ENCODE data around the gene ACO1. TPM values are rescaled to one million over a fixed set of nuclear protein-coding genes. Genes with fewer than 3 reads are reported as not detected.

ACO1 gene
- polyA plus RNA-seq, 3 donors = 48.5 to 55.5 (median 53.3) TPM

GRCh38 chr9:32483343-32483742, 98.9 kb downstream of the ACO1 start:
- DNase-seq (ENCODE audit: low read depth in 3 of 3, low spot score in 2 of 3) = no peak

GRCh38 chr9:32486839-32487562, 102.6 kb downstream of the ACO1 start:
- DNase-seq (ENCODE audit: low read depth in 3 of 3, low spot score in 2 of 3) = no peak

- DNase-seq (ENCODE audit: low read depth in 3 of 3, low spot score in 2 of 3) = no peak
Measured at GRCh38 chr9:32487981-32488380, 103.5 kb downstream of the ACO1 start.

GRCh38 chr9:32490601-32491000, 106.2 kb downstream of the ACO1 start:
- DNase-seq (ENCODE audit: low read depth in 3 of 3, low spot score in 2 of 3) = peak in 1 of 3 donors; percentile 10

- no peak for DNase-seq (ENCODE audit: low read depth in 3 of 3, low spot score in 2 of 3)
Measured at GRCh38 chr9:32497921-32498320, 113.5 kb downstream of the ACO1 start.

- DNase-seq (ENCODE audit: low read depth in 3 of 3, low spot score in 2 of 3) = no peak
Measured at GRCh38 chr9:32500768-32501167, 116.3 kb downstream of the ACO1 start.

GRCh38 chr9:32501868-32502267, 117.4 kb downstream of the ACO1 start:
- no peak for DNase-seq (ENCODE audit: low read depth in 3 of 3, low spot score in 2 of 3)

- no peak for DNase-seq (ENCODE audit: low read depth in 3 of 3, low spot score in 2 of 3)
Measured at GRCh38 chr9:32502464-32502863, 118.0 kb downstream of the ACO1 start.

DNA sequence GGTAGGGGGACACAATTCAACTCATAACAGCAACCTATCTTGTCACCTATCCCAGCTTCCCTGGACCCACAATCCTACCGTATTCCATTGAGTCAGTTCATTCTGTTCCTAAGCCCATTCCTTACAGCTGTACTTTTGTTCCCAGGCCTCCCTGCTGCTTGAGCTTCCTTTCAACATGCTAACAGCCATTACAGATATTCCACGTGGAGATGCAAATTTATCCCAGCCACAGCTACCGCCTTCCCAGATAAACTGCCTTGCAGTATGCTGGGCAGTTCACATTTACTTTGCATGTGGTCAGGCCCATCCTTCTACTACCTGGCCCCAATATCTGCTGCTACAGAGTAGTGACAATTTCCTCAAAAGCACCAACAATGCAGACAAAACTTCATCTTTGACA, 118.6 kb downstream of the ACO1 start:
- DNase-seq (ENCODE audit: low read depth in 3 of 3, low spot score in 2 of 3) = no peak

Other genes with a start within 250 kb of the ACO1 start
- 10 to 100 TPM; 11.9 to 14.0 (median 13.0) TPM for gene RIGI, start 141.6 kb downstream of the ACO1 start, polyA plus RNA-seq (ENCODE audit: insufficient read length in 3 of 3)
- gene SMIM27, start 167.7 kb downstream of the ACO1 start, polyA plus RNA-seq (ENCODE audit: insufficient read length in 3 of 3) = 10 to 100 TPM; 13.9 to 18.4 (median 14.4) TPM
- gene TOPORS, start 167.9 kb downstream of the ACO1 start, polyA plus RNA-seq (ENCODE audit: insufficient read length in 3 of 3) = 10 to 100 TPM; 37.1 to 43.8 (median 38.4) TPM
- gene NDUFB6, start 188.5 kb downstream of the ACO1 start, polyA plus RNA-seq (ENCODE audit: insufficient read length in 3 of 3) = 10 to 100 TPM; 69.8 to 79.4 (median 75.0) TPM

All from right renal cortex interstitium (tissue), 3 donors.